Keratinocyte (primary cell): ENCODE data around the gene RBAK. TPM values are rescaled to one million over a fixed set of nuclear protein-coding genes. Genes with fewer than 3 reads are reported as not detected.
"Not testable (repeated sequence)": the region's sequence is repeated elsewhere in the genome, so short reads cannot be mapped to it uniquely, and the experiment has no call there.

Experiments used
- DNase-seq: peaks from one replicate; pipeline ENCODE4 v3.0.0-alpha.2; 2011; ENCODE audit warnings: low read depth, missing footprints, low spot score
- FAIRE-seq: peaks from 2 replicates; lab custom pipeline; 2011; peaks lifted over from hg19 to GRCh38; lab: Jason Lieb, UNC
- H2AFZ ChIP-seq: 2 replicates; pipeline ENCODE4 v1.6.0; 2012; ENCODE audit warnings: low read length, control low read depth, inconsistent platforms; ENCODE audit not compliant: control insufficient read depth
- H3K27ac ChIP-seq: 2 replicates; pipeline ENCODE4 v1.5.1; 2011; ENCODE audit warnings: low read length; ENCODE audit not compliant: control insufficient read depth, insufficient read depth
- H3K27me3 ChIP-seq: 3 replicates; pipeline ENCODE4 v1.6.0; 2011; ENCODE audit warnings: low read length; ENCODE audit not compliant: control insufficient read depth, insufficient read depth; ENCODE audit errors: extremely low read depth
- H3K36me3 ChIP-seq, 2 experiments: 2 replicates in 1 of 2; 3 replicates in 1 of 2; pipeline ENCODE4 v1.5.1; 2011; ENCODE audit warnings: low read length in 2 of 2, mild to moderate bottlenecking in 1 of 2; ENCODE audit not compliant: control insufficient read depth in 2 of 2, insufficient read depth in 2 of 2; ENCODE audit errors: extremely low read depth in 1 of 2
- H3K4me1 ChIP-seq: 3 replicates; pipeline ENCODE4 v1.5.1; 2011; ENCODE audit warnings: low read length; ENCODE audit not compliant: control insufficient read depth, insufficient read depth; ENCODE audit errors: extremely low read depth
- H3K4me2 ChIP-seq: 3 replicates; pipeline ENCODE4 v1.6.0; 2011; ENCODE audit warnings: low read depth, low read length; ENCODE audit not compliant: control insufficient read depth, insufficient read depth; ENCODE audit errors: extremely low read depth
- H3K4me3 ChIP-seq, 3 experiments: fragments of 200-600 bp in 1 of 3; sonication (generic) in 1 of 3; 2 replicates in 2 of 3; 3 replicates in 1 of 3; pipeline ENCODE4 v1.5.1; 2011 to 2016; ENCODE audit warnings: low read length in 3 of 3, mild to moderate bottlenecking in 3 of 3, control low read depth in 2 of 3, inconsistent platforms in 1 of 3, low read depth in 1 of 3, mixed read lengths in 1 of 3, mixed run types in 1 of 3, moderate library complexity in 1 of 3; ENCODE audit not compliant: control insufficient read depth in 2 of 3, insufficient read depth in 2 of 3; ENCODE audit errors: extremely low read depth in 1 of 3
- H3K79me2 ChIP-seq: 2 replicates; pipeline ENCODE4 v1.6.0; 2012; ENCODE audit warnings: low read length; ENCODE audit not compliant: control insufficient read depth, insufficient read depth
- H3K9ac ChIP-seq: 3 replicates; pipeline ENCODE4 v1.6.0; 2011; ENCODE audit warnings: low read length; ENCODE audit not compliant: control insufficient read depth, insufficient read depth; ENCODE audit errors: extremely low read depth
- H3K9me1 ChIP-seq: 3 replicates; pipeline ENCODE4 v1.6.0; 2011; ENCODE audit warnings: low read length; ENCODE audit not compliant: control insufficient read depth, insufficient read depth; ENCODE audit errors: extremely low read depth
- H3K9me3 ChIP-seq: 2 replicates; pipeline ENCODE4 v1.5.1; 2012; ENCODE audit warnings: low read depth, low read length; ENCODE audit not compliant: control insufficient read depth
- H4K20me1 ChIP-seq: 3 replicates; pipeline ENCODE4 v1.6.0; 2011; ENCODE audit warnings: low read length; ENCODE audit not compliant: control insufficient read depth, insufficient read depth; ENCODE audit errors: extremely low read depth
- EZH2 ChIP-seq: IDR thresholded peaks from one replicate; pipeline ENCODE4 v1.6.1; 2012; ENCODE audit warnings: inconsistent platforms, mild to moderate bottlenecking, low read length, moderate library complexity
- dilution Hi-C: fragments of 300-500 bp; cut with MboI; formaldehyde crosslinking; loops from one replicate; pipeline ENCODE4 v1.7.0; 2020; ENCODE audit warnings: low sequenced_read_pairs; ENCODE audit not compliant: extremely low pct_ligation_motif_present
- polyA plus RNA-seq, 5 experiments: library from polyadenylated mRNA; depleted of rRNA in 3 of 5; stranded (reverse) in 3 of 5; stranded (forward) in 1 of 5; unstranded in 1 of 5; fragments of >200 nt; gene quantifications; 1 replicate in 1 of 5; 2 replicates in 3 of 5; 3 replicates in 1 of 5; pipeline versions ENCODE4 v1.2.1 to v1.2.3, GENCODE V29; 2011 to 2012; ENCODE audit warnings: missing spikeins in 2 of 5, low read depth in 1 of 5, low replicate concordance in 1 of 5
- TF ChIP-seq, protein P1 (sequence below), 3 experiments: IDR thresholded peaks in 1 of 3; conservative IDR thresholded peaks in 1 of 3; optimal IDR thresholded peaks in 1 of 3; 2 replicates in 2 of 3; 3 replicates in 1 of 3; pipeline versions ENCODE3 to v1.5.1; 2011; ENCODE audit warnings: low read length in 3 of 3, mild to moderate bottlenecking in 3 of 3, moderate library complexity in 2 of 3, control low read depth in 1 of 3, inconsistent platforms in 1 of 3; ENCODE audit not compliant: insufficient read depth in 2 of 3; ENCODE audit errors: extremely low read depth in 1 of 3

Gene RBAK
- polyA plus RNA-seq, 1 donor (not counting 4 experiments of a cell fraction or from before 2014, with no cell fraction given), result 6.7 TPM

DNA sequence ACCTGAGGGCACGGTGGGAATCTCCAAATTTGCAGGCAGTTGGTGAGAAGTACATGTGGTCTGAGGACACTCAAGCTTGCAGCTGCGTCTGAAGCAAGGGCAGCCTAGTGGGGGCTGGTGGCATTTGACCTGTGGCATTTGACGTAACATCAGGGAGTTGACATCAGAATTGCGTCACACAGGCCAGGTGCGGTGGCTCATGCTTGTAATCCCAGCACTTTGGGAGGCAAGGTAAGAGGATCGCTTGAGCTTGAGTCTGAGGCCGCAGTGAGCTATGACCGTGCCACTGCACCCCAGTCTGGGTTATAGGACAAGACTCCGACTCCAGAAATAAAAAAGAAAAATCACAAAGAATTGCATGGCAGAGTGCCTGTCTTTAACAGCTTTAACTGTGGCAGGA is 25.6 kb upstream of the RBAK start:
- no peak for DNase-seq
- FAIRE-seq, result no peak
- dilution Hi-C loops, result no loop called here

DNA sequence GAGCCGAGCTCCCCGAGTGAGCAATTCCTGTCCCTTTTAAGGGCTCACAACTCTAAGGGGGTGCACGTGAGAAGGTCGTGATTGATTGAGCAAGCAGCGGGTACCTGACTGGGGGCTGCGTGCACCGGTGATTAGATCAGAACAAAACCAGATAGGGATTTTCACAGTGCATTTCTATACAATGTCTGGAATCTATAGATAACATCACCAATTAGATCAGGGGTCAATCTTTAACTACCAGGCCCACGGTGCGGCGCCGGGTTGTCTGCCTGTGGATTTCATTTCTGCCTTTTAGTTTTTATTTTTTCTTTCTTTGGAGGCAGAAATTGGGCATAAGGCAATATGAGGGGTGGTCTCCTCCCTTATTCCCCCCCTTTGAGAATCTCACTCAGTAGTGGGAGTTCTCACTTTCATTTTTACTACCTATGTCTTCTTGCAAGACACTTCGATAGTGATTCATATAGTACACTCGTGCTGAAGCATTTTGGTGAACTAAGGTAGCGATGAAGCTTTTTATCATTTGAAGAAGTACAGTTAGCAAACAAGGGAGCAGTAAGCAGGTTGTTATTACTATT is 24.6 kb upstream of the RBAK start:
- H3K27ac ChIP-seq, dilution Hi-C loops, H3K36me3 ChIP-seq, H3K9ac ChIP-seq, H3K9me1 ChIP-seq, H3K4me1 ChIP-seq, H3K4me2 ChIP-seq, DNase-seq, H3K27me3 ChIP-seq, H2AFZ ChIP-seq, H3K4me3 ChIP-seq, H3K79me2 ChIP-seq, FAIRE-seq, H4K20me1 ChIP-seq, H3K9me3 ChIP-seq: not testable (repeated sequence)

More for the DNA sequence above, 25.6 kb upstream of the RBAK start:
- Histone ChIP-seq H3K4me2 (no peak overlapping the region), H4K20me1 (no peaks in the 10 kb centered on the region), H3K27ac (no peak overlapping the region), H2AFZ (no peak overlapping the region), H3K36me3 (no peaks in the 10 kb centered on the region), H3K4me1 (no peaks in the 10 kb centered on the region), H3K79me2 (no peaks in the 10 kb centered on the region), H3K9ac (no peak overlapping the region), H3K9me1 (no peaks in the 10 kb centered on the region), H3K9me3 (no peaks in the 10 kb centered on the region), H3K27me3 (no peaks in the 10 kb centered on the region), H3K4me3 (no peak overlapping the region)
- TF ChIP-seq, protein P1, sequence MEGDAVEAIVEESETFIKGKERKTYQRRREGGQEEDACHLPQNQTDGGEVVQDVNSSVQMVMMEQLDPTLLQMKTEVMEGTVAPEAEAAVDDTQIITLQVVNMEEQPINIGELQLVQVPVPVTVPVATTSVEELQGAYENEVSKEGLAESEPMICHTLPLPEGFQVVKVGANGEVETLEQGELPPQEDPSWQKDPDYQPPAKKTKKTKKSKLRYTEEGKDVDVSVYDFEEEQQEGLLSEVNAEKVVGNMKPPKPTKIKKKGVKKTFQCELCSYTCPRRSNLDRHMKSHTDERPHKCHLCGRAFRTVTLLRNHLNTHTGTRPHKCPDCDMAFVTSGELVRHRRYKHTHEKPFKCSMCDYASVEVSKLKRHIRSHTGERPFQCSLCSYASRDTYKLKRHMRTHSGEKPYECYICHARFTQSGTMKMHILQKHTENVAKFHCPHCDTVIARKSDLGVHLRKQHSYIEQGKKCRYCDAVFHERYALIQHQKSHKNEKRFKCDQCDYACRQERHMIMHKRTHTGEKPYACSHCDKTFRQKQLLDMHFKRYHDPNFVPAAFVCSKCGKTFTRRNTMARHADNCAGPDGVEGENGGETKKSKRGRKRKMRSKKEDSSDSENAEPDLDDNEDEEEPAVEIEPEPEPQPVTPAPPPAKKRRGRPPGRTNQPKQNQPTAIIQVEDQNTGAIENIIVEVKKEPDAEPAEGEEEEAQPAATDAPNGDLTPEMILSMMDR (optimal IDR thresholded peaks at IDR 0.05 in 1 of 3, IDR thresholded peaks at IDR 0.05 in 1 of 3, conservative IDR thresholded peaks at IDR 0.05 in 1 of 3; ENCODE audit: extremely low read depth in 1 of 3, insufficient read depth in 2 of 3, low read length in 3 of 3), result no peak
- no peak for TF ChIP-seq EZH2

DNA sequence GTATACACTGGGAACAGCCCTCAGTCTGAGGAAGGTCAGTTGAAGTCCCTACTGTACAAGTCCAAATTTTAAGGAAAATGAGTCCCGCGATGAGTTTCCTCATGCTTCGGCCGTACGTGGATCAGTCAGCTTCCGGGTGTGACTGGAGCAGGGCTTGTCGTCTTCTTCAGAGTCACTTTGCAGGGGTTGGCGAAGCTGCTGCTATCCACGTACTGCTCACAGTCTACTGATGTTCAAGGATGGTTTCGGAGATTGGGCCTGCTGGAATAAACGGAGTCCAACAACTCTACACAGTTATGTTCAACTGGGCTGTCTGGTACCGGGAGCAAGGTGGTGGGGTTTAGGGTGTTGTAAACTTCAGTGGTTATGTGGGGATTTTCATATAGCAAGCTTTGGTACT is 22.0 kb upstream of the RBAK start:
- H3K4me2 ChIP-seq, H2AFZ ChIP-seq, H3K4me3 ChIP-seq, H3K36me3 ChIP-seq, H3K79me2 ChIP-seq, dilution Hi-C loops, H3K27me3 ChIP-seq, DNase-seq, FAIRE-seq, H3K9me1 ChIP-seq, H3K27ac ChIP-seq, H3K4me1 ChIP-seq, H3K9me3 ChIP-seq, H4K20me1 ChIP-seq, H3K9ac ChIP-seq: not testable (repeated sequence)

DNA sequence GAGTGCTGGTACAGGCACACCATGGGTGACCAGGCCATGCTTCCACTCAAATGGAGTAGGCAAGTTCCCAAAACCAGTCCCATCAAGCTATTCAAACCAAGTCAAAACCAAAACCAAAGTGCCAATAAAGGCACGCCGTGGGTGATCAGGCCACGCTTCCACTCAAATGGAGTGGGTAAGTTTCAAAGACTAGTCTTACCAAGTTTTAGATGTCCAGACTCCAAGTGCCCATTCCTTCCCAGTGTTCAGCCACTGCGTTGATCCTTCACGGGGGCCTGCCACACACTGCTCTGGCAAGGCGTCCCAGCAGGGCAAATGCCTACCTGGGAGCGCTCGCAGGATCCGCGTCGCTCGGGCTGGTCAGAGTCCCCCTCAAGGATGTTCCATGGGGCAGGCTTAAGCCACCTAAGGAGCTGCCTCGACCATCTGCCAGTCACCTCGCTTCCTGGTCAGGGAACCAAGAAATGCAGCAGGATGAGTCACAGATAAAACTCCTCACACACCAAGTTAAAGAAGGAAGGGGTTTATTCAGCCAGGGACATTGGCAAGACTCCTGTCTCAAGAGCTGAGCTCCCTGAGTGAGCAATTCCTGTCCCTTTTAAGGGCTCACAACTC is 17.8 kb upstream of the RBAK start:
- H3K9me1 ChIP-seq, dilution Hi-C loops, H3K9ac ChIP-seq, FAIRE-seq, DNase-seq, H3K4me3 ChIP-seq, H3K27ac ChIP-seq, H2AFZ ChIP-seq, H3K4me1 ChIP-seq, H3K27me3 ChIP-seq, H3K9me3 ChIP-seq, H3K36me3 ChIP-seq, H3K79me2 ChIP-seq, H3K4me2 ChIP-seq, H4K20me1 ChIP-seq: not testable (repeated sequence)
